HepG2 (cell line): ENCODE data around the gene TPPP2. TPM values are rescaled to one million over a fixed set of nuclear protein-coding genes. Genes with fewer than 3 reads are reported as not detected.

Experiments
- MYC ChIP-seq: sonication (generic); formaldehyde crosslinking; IDR thresholded peaks from 2 replicates; pipeline ENCODE4 v1.9.0; 2021; ENCODE audit warnings: missing genetic modification reagents, borderline replicate concordance
- RBM39 ChIP-seq: fragments of 200-400 bp; formaldehyde crosslinking; IDR thresholded peaks from one replicate; pipeline ENCODE4 v1.6.1; 2018; ENCODE audit warnings: antibody characterized with exemption, mild to moderate bottlenecking, low read depth, low read length; ENCODE audit not compliant: poor library complexity, severe bottlenecking
- ZBTB8A ChIP-seq: sonication (generic); formaldehyde crosslinking; IDR thresholded peaks from 2 replicates; pipeline ENCODE4 v1.4.0; 2020; ENCODE audit warnings: mild to moderate bottlenecking, low read depth, missing genetic modification reagents, borderline replicate concordance
- ZNF253 ChIP-seq: sonication (generic); formaldehyde crosslinking; IDR thresholded peaks from 2 replicates; pipeline ENCODE4 v1.8.0; 2022; ENCODE audit warnings: mild to moderate bottlenecking, missing genetic modification reagents, borderline replicate concordance
- ZNF256 ChIP-seq: sonication (generic); formaldehyde crosslinking; conservative IDR thresholded peaks from 2 replicates; pipeline ENCODE4 v1.4.0; 2020; ENCODE audit warnings: missing genetic modification reagents
- ZNF318 ChIP-seq: sonication (generic); formaldehyde crosslinking; IDR thresholded peaks from 2 replicates; pipeline ENCODE4 v1.4.0; 2020; ENCODE audit warnings: mild to moderate bottlenecking, missing genetic modification reagents
- ZNF720 ChIP-seq: sonication (generic); formaldehyde crosslinking; IDR thresholded peaks from 2 replicates; pipeline ENCODE4 v1.4.0; 2020; ENCODE audit warnings: missing genetic modification reagents
- polyA plus RNA-seq, 8 experiments: library from polyadenylated mRNA; depleted of rRNA in 3 of 8; stranded (reverse) in 7 of 8; unstranded in 1 of 8; fragments of >200 nt; fragmentation: Illumina TruSeq in 4 of 8; extraction: Trizol in 4 of 8; gene quantifications; 2 replicates each; pipeline versions ENCODE4 v1.2.1 to v1.2.3, GENCODE V29; 2011 to 2016; ENCODE audit warnings: low read depth in 4 of 8, missing spikeins in 1 of 8, mixed read lengths in 1 of 8; ENCODE audit not compliant: insufficient read depth in 1 of 8
- total RNA-seq, 5 experiments: library from RNA; depleted of rRNA; stranded (reverse); fragments of >200 nt; fragmentation: Illumina TruSeq; extraction: Trizol; gene quantifications; 2 replicates each; pipeline ENCODE4 v1.2.3, GENCODE V29; 2016; ENCODE audit warnings: low read depth in 1 of 5
- TF ChIP-seq, protein P1 (sequence below): sonication (generic); formaldehyde crosslinking; IDR thresholded peaks from 2 replicates; pipeline ENCODE4 v1.4.0; 2020; ENCODE audit warnings: missing genetic modification reagents, borderline replicate concordance
- TF ChIP-seq, protein P2 (sequence below): sonication (generic); formaldehyde crosslinking; IDR thresholded peaks from 2 replicates; pipeline ENCODE4 v1.4.0; 2020; ENCODE audit warnings: missing genetic modification reagents

The TPPP2 gene
- total and polyA plus RNA-seq, 2 of the 13 experiments (the other 11 are each of a cell fraction or from before 2014, with no cell fraction given): 0.58 to 4.2 TPM

DNA sequence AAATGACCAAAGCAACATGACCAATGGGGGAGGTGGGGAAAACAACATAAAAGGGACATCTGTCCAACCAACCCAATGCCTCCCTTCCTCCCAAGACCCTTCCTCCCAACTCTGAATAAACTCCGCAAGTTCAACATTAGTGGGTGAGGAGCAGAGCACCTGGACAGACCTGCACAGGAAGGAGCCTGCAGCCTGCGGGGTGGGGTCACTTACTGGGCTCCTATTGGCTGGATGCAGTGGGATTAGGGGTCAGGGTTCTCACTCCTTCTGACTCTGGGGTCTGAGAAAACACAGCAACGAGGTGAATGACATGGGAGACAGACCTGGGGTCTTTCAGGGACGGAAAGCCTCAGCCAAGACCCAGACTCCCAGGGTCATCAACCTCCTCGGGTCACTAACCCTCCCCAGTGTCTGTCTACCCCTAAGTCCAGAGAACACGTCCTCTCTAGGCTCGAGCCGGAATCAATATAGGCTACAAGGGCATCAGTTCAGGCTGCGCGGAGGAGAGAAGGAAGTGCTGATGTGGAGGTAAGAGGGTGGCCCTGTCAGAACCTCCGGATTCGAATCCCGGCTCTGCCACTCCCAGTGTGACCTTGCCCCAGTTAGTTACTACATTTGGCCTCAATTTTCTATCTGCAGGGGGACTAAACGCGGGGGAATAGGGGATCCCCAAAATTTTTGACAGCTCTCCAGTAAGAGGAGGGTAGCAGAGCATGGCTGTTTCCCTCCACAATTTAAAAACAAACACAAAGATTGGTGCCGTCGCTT lies 6.0 kb upstream of the TPPP2 start (continued):
- TF ChIP-seq, protein P1, sequence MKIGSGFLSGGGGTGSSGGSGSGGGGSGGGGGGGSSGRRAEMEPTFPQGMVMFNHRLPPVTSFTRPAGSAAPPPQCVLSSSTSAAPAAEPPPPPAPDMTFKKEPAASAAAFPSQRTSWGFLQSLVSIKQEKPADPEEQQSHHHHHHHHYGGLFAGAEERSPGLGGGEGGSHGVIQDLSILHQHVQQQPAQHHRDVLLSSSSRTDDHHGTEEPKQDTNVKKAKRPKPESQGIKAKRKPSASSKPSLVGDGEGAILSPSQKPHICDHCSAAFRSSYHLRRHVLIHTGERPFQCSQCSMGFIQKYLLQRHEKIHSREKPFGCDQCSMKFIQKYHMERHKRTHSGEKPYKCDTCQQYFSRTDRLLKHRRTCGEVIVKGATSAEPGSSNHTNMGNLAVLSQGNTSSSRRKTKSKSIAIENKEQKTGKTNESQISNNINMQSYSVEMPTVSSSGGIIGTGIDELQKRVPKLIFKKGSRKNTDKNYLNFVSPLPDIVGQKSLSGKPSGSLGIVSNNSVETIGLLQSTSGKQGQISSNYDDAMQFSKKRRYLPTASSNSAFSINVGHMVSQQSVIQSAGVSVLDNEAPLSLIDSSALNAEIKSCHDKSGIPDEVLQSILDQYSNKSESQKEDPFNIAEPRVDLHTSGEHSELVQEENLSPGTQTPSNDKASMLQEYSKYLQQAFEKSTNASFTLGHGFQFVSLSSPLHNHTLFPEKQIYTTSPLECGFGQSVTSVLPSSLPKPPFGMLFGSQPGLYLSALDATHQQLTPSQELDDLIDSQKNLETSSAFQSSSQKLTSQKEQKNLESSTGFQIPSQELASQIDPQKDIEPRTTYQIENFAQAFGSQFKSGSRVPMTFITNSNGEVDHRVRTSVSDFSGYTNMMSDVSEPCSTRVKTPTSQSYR (CRISPR knock-in tag): no peak
- TF ChIP-seq ZBTB8A (CRISPR knock-in tag) (no peak), RBM39 (no peak), ZNF720 (CRISPR knock-in tag) (no peak), ZNF256 (CRISPR knock-in tag) (no peak), ZNF253 (CRISPR knock-in tag) (no peak), MYC (CRISPR knock-in tag) (no peak), ZNF318 (CRISPR knock-in tag) (no peak)
- TF ChIP-seq, protein P2, sequence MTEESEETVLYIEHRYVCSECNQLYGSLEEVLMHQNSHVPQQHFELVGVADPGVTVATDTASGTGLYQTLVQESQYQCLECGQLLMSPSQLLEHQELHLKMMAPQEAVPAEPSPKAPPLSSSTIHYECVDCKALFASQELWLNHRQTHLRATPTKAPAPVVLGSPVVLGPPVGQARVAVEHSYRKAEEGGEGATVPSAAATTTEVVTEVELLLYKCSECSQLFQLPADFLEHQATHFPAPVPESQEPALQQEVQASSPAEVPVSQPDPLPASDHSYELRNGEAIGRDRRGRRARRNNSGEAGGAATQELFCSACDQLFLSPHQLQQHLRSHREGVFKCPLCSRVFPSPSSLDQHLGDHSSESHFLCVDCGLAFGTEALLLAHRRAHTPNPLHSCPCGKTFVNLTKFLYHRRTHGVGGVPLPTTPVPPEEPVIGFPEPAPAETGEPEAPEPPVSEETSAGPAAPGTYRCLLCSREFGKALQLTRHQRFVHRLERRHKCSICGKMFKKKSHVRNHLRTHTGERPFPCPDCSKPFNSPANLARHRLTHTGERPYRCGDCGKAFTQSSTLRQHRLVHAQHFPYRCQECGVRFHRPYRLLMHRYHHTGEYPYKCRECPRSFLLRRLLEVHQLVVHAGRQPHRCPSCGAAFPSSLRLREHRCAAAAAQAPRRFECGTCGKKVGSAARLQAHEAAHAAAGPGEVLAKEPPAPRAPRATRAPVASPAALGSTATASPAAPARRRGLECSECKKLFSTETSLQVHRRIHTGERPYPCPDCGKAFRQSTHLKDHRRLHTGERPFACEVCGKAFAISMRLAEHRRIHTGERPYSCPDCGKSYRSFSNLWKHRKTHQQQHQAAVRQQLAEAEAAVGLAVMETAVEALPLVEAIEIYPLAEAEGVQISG: peak; percentile 89
